Mucosa of rectum (tissue), 2 donors: ENCODE results near the gene CSRNP2.
"Not testable (repeated sequence)": the region's sequence is repeated elsewhere in the genome, so short reads cannot be mapped to it uniquely, and the experiment has no call there.

ENCODE experiments used
- H3K27ac ChIP-seq, 2 donors: one replicate each; pipeline ENCODE4 v1.7.0; 2013; ENCODE audit warnings: inconsistent platforms in 2 of 2, low read depth in 2 of 2, low read length in 2 of 2
- H3K27me3 ChIP-seq, 2 donors: one replicate each; pipeline ENCODE4 v1.7.0; 2013; ENCODE audit warnings: low read length in 2 of 2; ENCODE audit not compliant: control insufficient read depth in 2 of 2, insufficient read depth in 2 of 2
- H3K36me3 ChIP-seq, 2 donors: one replicate each; pipeline ENCODE4 v1.7.0; 2013; ENCODE audit warnings: low read length in 2 of 2; ENCODE audit not compliant: control insufficient read depth in 2 of 2, insufficient read depth in 2 of 2
- H3K4me1 ChIP-seq, 2 donors: one replicate each; pipeline ENCODE4 v1.7.0; 2013; ENCODE audit warnings: low read length in 2 of 2, mild to moderate bottlenecking in 1 of 2; ENCODE audit not compliant: control insufficient read depth in 2 of 2, insufficient read depth in 2 of 2
- H3K4me3 ChIP-seq, 2 donors: one replicate each; pipeline ENCODE4 v1.7.0; 2013; ENCODE audit warnings: low read length in 2 of 2
- H3K9ac ChIP-seq, 2 donors: one replicate each; pipeline ENCODE4 v1.7.0; 2013; ENCODE audit warnings: low read length in 2 of 2, low read depth in 1 of 2, mild to moderate bottlenecking in 1 of 2
- H3K9me3 ChIP-seq, 2 donors: one replicate each; pipeline ENCODE4 v1.7.0; 2013; ENCODE audit warnings: low read length in 2 of 2; ENCODE audit not compliant: control insufficient read depth in 2 of 2
- donor health status: healthy.
- donor health status: Normal muscosa, but diverticular disease.

The CSRNP2 gene

DNA sequence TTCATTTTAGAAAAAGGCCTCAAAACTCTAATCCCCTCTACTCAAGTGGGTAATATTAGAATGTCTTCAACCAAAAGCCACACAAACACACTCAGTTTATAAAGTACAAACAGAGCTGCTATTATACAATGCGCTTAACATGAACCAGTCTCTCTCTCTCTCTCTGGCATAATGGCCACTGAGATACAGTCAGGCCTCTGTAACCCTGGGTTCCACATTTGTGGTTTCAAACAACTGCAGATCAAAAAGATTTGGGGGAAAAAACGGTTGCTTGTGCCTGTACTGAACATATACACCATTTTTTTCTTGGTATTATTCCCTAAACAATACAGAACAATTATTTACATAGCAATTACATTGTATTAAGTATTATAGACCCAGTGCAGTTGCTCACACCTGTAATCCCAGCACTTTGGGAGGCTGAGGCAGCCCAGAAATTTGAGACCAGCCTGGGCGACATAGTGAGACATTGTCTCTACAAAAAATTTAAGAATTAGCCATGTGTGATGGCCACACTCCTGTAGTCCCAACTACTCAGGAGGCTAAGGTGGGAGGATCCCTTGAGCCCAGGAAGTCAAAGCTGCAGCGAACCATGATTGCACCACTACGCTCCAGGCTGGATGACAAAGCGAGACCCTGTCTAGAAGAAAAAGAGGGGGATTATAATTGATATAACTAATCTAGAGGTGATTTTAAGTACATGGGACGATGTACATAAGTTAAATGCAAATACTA is 62.8 kb downstream of the CSRNP2 start:
- Histone ChIP-seq H3K27me3 (no peaks in the 10 kb centered on the region), H3K36me3 (no peaks in the 10 kb centered on the region), H3K4me1 (peaks cover 10 to 12% of the 10 kb centered on the region in 2 donors), H3K4me3 (no peak overlapping the region), H3K9ac (no peak overlapping the region), H3K27ac (no peak overlapping the region), H3K9me3 (no peaks in the 10 kb centered on the region)

DNA sequence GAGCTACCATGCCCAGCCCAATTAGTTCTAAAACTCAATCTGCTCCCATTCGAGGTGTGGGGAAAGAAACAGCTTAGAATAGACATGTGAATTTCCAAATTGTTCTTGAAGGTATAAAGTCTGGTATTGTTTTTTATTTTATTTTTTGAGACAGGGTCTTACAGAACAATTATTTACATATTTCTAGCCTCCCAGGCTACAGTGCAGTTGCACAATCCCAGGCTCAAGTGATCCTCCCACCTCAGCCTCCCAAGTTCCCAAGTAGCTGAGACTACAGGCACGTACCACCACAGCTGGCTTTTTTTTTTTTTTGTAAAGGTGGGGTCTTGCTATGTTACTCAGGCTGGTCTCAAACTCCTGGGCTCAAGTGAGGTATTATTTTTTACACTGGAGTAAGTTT is 63.5 kb downstream of the CSRNP2 start:
- peaks cover 8 to 11% of the 10 kb centered on the region in 2 donors for H3K4me1 ChIP-seq
- H3K36me3 ChIP-seq = no peaks in the 10 kb centered on the region
- no peak overlapping the region for H3K27ac ChIP-seq
- no peaks in the 10 kb centered on the region for H3K9me3 ChIP-seq
- H3K4me3 ChIP-seq = no peak overlapping the region
- H3K9ac ChIP-seq = no peak overlapping the region
- no peaks in the 10 kb centered on the region for H3K27me3 ChIP-seq

DNA sequence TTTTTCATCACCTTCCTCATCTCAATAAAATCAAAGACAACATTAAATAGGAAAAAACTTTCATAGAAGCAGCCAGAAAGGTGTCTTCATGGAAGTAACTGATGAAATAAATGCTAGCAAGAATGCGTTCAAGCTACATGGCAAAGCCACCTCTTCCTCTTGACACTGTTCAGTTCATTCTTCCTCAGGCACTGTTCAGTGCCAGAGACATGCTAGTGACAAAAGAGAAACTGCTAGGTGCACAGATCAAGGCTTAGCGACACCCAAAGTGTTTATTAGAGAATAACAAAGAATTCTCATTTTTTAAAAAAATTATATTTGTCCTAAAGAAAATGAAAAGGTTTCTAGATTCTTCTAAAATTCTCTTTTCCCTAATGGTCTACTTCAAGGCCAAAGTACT is 64.4 kb downstream of the CSRNP2 start:
- no peaks in the 10 kb centered on the region for H3K9me3 ChIP-seq
- no peak overlapping the region for H3K27ac ChIP-seq
- H3K4me1 ChIP-seq = peaks cover 5 to 6% of the 10 kb centered on the region in 2 donors

GRCh38 chr12:51017452-51017851 is 65.9 kb downstream of the CSRNP2 start:
- Histone ChIP-seq H3K9me3 (no peaks in the 10 kb centered on the region), H3K27me3 (no peaks in the 10 kb centered on the region), H3K36me3 (no peaks in the 10 kb centered on the region), H3K4me3 (no peak overlapping the region), H3K4me1 (no peaks in the 10 kb centered on the region), H3K9ac (no peak overlapping the region), H3K27ac (no peak overlapping the region)

More for the DNA sequence above, 64.4 kb downstream of the CSRNP2 start:
- Histone ChIP-seq H3K4me3 (no peak overlapping the region), H3K9ac (no peak overlapping the region), H3K27me3 (no peaks in the 10 kb centered on the region), H3K36me3 (no peaks in the 10 kb centered on the region)

DNA sequence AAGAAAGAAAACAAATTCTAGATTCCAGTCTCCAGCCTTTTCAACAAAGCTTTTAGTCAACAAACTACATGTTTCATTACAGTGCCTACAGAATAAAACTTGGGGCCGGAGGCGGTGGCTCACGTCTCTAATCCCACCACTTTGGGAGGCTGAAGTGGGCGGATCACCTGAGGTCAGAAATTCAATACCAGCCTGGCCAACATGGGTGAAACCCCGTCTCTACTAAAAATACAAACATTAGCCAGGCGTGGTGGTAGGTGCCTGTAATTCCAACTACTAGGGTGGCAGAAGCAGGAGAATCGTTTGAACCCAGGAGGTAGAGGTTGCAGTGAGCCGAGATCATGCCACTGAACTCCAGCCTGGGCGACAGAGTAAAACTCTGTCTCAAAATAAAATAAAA is 68.9 kb downstream of the CSRNP2 start:
- H3K36me3 ChIP-seq, H3K4me1 ChIP-seq: not testable (repeated sequence)

DNA sequence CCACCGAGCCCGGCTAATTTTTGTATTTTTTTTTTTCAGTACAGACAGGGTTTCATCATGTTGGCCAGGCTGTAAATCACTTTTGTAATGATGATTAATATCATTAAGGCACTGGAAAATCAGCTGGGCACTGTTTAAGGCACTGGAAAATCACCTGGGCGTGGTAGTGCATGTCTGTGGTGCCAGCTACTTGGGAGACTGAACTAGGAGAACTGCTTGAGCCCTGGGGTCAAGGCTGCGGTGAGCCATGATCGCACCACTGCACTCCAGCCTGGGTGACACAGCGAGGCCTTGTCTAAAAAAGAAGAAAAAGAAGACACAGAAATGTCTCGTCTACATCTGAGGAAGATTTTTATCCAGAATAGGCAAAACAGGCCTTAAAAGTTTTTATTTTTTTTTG is 70.0 kb downstream of the CSRNP2 start:
- no peaks in the 10 kb centered on the region for H3K4me1 ChIP-seq
- H3K4me3 ChIP-seq = no peak overlapping the region
- no peak overlapping the region for H3K9ac ChIP-seq
- no peaks in the 10 kb centered on the region for H3K36me3 ChIP-seq
- H3K27ac ChIP-seq = no peak overlapping the region
- no peaks in the 10 kb centered on the region for H3K27me3 ChIP-seq
- H3K9me3 ChIP-seq = no peaks in the 10 kb centered on the region

More for the DNA sequence above, 68.9 kb downstream of the CSRNP2 start:
- not testable (repeated sequence) for H3K4me3 ChIP-seq, H3K27me3 ChIP-seq, H3K27ac ChIP-seq, H3K9ac ChIP-seq, H3K9me3 ChIP-seq

- H3K4me3 ChIP-seq = no peak overlapping the region
- H3K9ac ChIP-seq = no peak overlapping the region
- H3K9me3 ChIP-seq = no peaks in the 10 kb centered on the region
- no peaks in the 10 kb centered on the region for H3K4me1 ChIP-seq
- H3K27ac ChIP-seq = no peak overlapping the region
- peaks cover 3% of the 10 kb centered on the region in 2 donors for H3K36me3 ChIP-seq
- H3K27me3 ChIP-seq = no peaks in the 10 kb centered on the region
These were observed 70.7 kb downstream of the CSRNP2 start for GRCh38 chr12:51012570-51013236.

- Histone ChIP-seq H3K9ac (no peak overlapping the region), H3K27me3 (no peaks in the 10 kb centered on the region), H3K27ac (no peak overlapping the region), H3K9me3 (no peaks in the 10 kb centered on the region), H3K36me3 (peaks cover 5 to 6% of the 10 kb centered on the region in 2 donors), H3K4me1 (no peaks in the 10 kb centered on the region), H3K4me3 (no peak overlapping the region)
These were observed 71.4 kb downstream of the CSRNP2 start for GRCh38 chr12:51011955-51012354.
